ENCODE data around the gene IL10RA. TPM values are rescaled to one million over a fixed set of nuclear protein-coding genes. Genes with fewer than 3 reads are reported as not detected.
A peak's percentile ranks its signal among the peaks of the same experiment; 100 is the strongest.
"Not testable (repeated sequence)": the region's sequence is repeated elsewhere in the genome, so short reads cannot be mapped to it uniquely, and the experiment has no call there.

Gene IL10RA
- polyA plus RNA-seq, 1 donor, result 8.6 TPM

DNA sequence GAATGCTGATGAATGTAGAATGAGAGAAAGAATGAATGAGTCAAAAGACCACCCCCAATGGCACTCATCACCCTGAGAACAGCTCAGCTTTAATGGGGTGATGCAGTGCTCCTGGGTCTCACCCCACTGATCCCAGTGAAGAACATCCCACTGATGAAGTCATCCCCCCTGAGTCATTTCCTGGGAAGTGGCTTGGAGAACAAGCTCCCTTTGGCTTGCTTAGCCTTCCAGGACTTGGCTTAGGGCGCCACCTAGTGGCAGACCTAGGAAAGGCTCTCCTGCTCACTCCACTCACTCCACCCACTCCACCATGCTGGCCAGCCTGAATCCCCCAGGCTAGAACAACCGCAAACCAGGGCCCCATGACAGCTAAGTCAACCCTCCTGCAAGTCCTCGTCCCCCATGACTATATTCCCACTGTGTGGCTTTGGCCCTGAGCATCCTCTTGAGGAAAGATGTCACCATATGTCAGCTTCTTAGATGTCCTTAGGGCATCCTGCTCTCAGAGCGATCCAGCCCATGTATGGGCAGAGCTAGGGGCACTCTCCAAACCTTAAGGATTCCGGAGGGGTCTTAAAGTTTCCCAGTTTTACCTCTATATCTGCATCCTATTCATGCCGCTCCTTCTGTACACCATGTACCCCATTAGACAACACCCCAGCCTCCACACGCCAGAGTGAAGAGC, 39.2 kb upstream of the IL10RA start:
- Histone ChIP-seq H3K27me3 (ENCODE audit: control insufficient read depth, insufficient read depth, low read length) (no peaks in the 10 kb centered on the region), H3K4me3 (ENCODE audit: low read length) (no peak overlapping the region), H3K4me1 (ENCODE audit: control insufficient read depth, insufficient read depth, low read length) (peaks cover 5% of the 10 kb centered on the region), H3K27ac (ENCODE audit: low read length) (no peak overlapping the region), H3K9me3 (ENCODE audit: control insufficient read depth, low read depth, low read length) (no peaks in the 10 kb centered on the region), H3K36me3 (ENCODE audit: control insufficient read depth, insufficient read depth, low read length) (no peaks in the 10 kb centered on the region)
- WGBS (ENCODE audit: insufficient coverage, low lambda C conversion rate), result no CpG with 5 or more reads among the region's 7 CpGs
- peak; percentile 76 to 86 for DNase-seq

DNA sequence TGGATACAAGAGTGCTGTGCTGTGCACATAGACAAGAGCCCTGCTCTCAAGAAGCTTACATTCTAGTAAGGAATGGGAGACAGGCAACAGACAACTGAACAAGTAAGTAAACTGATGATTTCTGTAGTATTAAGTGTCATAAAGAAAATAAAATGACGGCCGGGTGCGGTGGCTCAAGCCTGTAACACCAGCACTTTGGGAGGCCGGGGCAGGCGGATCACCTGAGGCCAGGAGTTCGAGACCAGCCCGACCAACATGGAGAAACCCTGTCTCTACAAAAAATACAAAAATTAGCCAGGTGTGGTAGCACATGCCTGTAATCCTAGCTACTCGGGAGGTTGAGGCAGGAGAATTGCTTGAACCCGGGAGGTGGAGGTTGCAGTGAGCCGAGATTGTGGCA, 38.4 kb upstream of the IL10RA start:
- not testable (repeated sequence) for DNase-seq; H3K27ac ChIP-seq (ENCODE audit: low read length); H3K4me3 ChIP-seq (ENCODE audit: low read length); H3K4me1 ChIP-seq (ENCODE audit: control insufficient read depth, insufficient read depth, low read length); H3K36me3 ChIP-seq (ENCODE audit: control insufficient read depth, insufficient read depth, low read length); H3K9me3 ChIP-seq (ENCODE audit: control insufficient read depth, low read depth, low read length); H3K27me3 ChIP-seq (ENCODE audit: control insufficient read depth, insufficient read depth, low read length)
- no CpG with 5 or more reads among the region's 10 CpGs for WGBS (ENCODE audit: insufficient coverage, low lambda C conversion rate)

DNA sequence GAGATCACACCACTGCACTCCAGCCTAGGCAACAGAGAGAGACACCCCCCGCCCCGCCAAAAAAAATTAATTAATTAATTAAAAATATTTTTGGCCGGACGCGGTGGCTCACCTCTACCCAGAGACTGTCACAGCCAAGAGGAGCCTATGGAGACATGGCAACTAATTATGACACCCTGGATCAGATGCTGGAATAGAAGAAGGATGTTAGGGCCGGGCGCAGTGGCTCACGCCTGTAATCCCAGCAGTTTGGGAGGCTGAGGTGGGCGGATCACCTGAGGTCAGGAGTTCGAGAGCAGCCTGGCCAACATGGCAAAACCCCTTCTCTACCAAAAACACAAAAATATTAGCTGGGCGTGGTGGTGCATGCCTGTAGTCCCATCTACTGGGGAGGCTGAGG, 37.7 kb upstream of the IL10RA start:
- H3K36me3 ChIP-seq (ENCODE audit: control insufficient read depth, insufficient read depth, low read length); DNase-seq; H3K4me1 ChIP-seq (ENCODE audit: control insufficient read depth, insufficient read depth, low read length); H3K4me3 ChIP-seq (ENCODE audit: low read length); H3K27me3 ChIP-seq (ENCODE audit: control insufficient read depth, insufficient read depth, low read length); H3K9me3 ChIP-seq (ENCODE audit: control insufficient read depth, low read depth, low read length); H3K27ac ChIP-seq (ENCODE audit: low read length): not testable (repeated sequence)
- no CpG with 5 or more reads among the region's 11 CpGs for WGBS (ENCODE audit: insufficient coverage, low lambda C conversion rate)

DNA sequence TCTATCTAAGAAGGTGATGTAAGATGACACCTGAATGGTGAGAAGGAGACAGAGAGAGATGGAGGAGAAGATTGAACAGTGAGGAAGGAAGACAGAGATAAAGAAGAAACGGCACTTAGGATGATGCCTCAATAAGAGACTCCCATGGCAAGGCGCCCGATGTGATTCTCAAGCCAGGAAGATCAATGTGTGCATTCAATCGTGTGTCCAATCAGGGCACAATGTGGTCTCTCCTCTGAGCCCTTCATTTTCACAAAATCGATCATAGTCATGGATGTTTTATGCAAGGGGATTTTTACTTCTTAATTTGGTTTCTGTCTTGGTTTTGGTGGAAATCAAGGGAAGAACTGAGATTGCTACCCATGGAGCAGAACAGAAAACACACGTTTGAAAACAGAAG, 37.1 kb upstream of the IL10RA start:
- H3K4me1 ChIP-seq (ENCODE audit: control insufficient read depth, insufficient read depth, low read length), result peaks cover 5% of the 10 kb centered on the region
- WGBS (ENCODE audit: insufficient coverage, low lambda C conversion rate), result 40% methylated on average over 1 of the region's 6 CpGs
- H3K36me3 ChIP-seq (ENCODE audit: control insufficient read depth, insufficient read depth, low read length), result no peaks in the 10 kb centered on the region
- DNase-seq, result no peak
- H3K9me3 ChIP-seq (ENCODE audit: control insufficient read depth, low read depth, low read length), result no peaks in the 10 kb centered on the region
- H3K27ac ChIP-seq (ENCODE audit: low read length), result no peak overlapping the region
- no peak overlapping the region for H3K4me3 ChIP-seq (ENCODE audit: low read length)
- H3K27me3 ChIP-seq (ENCODE audit: control insufficient read depth, insufficient read depth, low read length), result no peaks in the 10 kb centered on the region

DNA sequence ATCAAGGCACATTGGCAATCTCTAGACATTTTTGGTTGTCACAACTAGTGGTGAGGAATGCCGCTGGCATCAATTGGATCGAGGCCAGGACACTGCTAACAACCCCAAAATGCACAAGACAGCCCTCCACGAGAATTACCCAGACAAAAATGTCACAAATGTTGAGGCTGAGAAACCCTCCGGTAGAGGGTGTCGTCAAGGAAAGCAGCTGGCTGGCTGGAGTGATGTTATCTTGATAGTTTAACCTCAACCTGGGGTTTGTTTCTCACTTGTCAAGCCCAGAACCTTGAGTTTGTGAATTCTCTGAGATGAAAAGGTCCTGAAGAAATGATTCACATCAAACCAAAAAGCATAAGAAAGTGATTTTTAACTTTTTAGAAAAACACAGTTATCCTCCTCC, 35.9 kb upstream of the IL10RA start:
- no CpG with 5 or more reads among the region's 5 CpGs for whole genome bisulfite sequencing (ENCODE audit: insufficient coverage, low lambda C conversion rate)
- Histone ChIP-seq H3K4me1 (ENCODE audit: control insufficient read depth, insufficient read depth, low read length) (peaks cover 5% of the 10 kb centered on the region), H3K27me3 (ENCODE audit: control insufficient read depth, insufficient read depth, low read length) (no peaks in the 10 kb centered on the region), H3K27ac (ENCODE audit: low read length) (no peak overlapping the region), H3K9me3 (ENCODE audit: control insufficient read depth, low read depth, low read length) (no peaks in the 10 kb centered on the region), H3K4me3 (ENCODE audit: low read length) (no peak overlapping the region), H3K36me3 (ENCODE audit: control insufficient read depth, insufficient read depth, low read length) (no peaks in the 10 kb centered on the region)
- DNase-seq, result no peak

DNA sequence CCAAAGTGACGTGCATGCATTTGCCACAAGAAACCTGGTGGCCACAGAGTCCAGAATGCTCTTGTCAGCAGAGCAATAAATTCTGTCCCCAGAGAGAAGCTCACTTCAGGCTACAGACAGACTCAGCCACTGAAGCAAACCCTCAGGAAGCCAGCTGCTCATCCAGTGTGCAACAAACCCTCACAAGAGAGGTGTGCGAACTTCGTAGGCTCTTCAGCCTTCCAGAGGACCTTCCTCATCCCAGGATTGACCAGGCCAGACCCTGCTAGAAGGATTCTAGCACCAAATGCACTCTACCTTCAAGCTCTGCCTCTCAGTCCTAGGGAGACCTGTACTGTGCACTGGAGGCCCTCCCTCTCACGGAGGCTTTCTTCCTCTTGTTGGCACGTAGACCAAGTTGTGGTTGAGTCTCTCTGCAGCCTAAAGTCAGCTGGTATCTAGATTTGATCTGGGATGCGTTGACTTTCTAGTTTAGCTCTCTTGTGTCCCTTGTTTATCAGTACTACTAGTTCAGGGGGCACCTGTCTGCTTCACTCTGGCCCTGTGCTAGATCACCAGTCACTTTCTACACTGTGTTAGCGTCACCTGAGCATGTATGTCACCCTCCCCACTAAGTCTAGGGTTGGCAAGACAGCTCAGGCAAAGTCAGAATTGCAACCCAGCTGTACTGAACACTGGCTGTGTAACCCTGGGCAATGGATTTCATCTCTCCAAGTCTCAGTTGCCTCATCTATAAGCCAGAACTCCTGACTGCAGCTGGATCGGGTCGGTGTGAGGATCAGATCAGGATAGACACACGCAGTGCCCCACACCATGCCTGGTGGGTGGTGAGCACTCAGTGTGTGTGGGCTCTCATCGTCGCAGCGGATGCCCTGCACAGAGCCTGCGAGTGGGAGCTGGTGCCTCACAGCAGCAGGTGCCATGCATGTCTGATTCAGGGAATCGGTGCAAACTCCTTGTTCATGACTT, 34.9 kb upstream of the IL10RA start:
- Histone ChIP-seq H3K4me1 (ENCODE audit: control insufficient read depth, insufficient read depth, low read length) (peaks cover 5% of the 10 kb centered on the region), H3K27me3 (ENCODE audit: control insufficient read depth, insufficient read depth, low read length) (no peaks in the 10 kb centered on the region), H3K4me3 (ENCODE audit: low read length) (no peak overlapping the region), H3K36me3 (ENCODE audit: control insufficient read depth, insufficient read depth, low read length) (no peaks in the 10 kb centered on the region), H3K9me3 (ENCODE audit: control insufficient read depth, low read depth, low read length) (no peaks in the 10 kb centered on the region), H3K27ac (ENCODE audit: low read length) (no peak overlapping the region)
- peak in 1 of 2 donors; percentile 53 for DNase-seq
- WGBS (ENCODE audit: insufficient coverage, low lambda C conversion rate), result no CpG with 5 or more reads among the region's 15 CpGs

DNA sequence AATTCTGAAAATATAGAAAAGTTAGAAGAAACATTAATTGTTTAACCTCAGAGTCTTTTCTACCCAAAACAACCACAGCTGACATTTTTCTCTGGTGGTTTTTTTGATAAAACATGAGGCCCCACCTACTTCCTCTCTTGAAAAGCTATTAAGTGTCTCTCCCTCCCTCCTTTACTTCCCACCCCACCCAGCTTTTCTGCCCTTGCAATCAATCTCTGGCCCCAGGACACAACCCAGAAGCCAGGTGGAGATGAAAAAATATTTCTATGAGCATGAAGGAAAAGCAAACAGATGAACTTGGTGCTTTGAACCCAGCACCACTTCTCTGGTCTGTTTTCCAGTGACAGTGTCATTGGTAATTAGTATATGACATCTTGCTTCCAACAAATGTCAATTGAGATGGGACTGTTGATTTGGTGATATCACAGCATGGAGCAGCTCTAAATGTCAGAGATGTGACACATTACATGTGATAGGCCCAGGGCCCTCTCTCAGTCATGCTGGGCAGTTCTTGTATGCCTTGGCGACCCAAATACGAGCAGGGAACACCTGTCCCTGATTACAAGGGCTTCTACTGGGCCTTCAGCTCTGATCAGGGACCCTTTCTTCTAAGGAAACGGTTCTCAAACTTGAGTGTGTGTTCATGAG, 33.0 kb upstream of the IL10RA start:
- Histone ChIP-seq H3K9me3 (ENCODE audit: control insufficient read depth, low read depth, low read length) (no peaks in the 10 kb centered on the region), H3K4me1 (ENCODE audit: control insufficient read depth, insufficient read depth, low read length) (no peaks in the 10 kb centered on the region), H3K27me3 (ENCODE audit: control insufficient read depth, insufficient read depth, low read length) (no peaks in the 10 kb centered on the region), H3K36me3 (ENCODE audit: control insufficient read depth, insufficient read depth, low read length) (no peaks in the 10 kb centered on the region), H3K4me3 (ENCODE audit: low read length) (no peak overlapping the region), H3K27ac (ENCODE audit: low read length) (no peak overlapping the region)
- DNase-seq, result peak in 1 of 2 donors; percentile 51
- no CpG with 5 or more reads among the region's 3 CpGs for WGBS (ENCODE audit: insufficient coverage, low lambda C conversion rate)

DNA sequence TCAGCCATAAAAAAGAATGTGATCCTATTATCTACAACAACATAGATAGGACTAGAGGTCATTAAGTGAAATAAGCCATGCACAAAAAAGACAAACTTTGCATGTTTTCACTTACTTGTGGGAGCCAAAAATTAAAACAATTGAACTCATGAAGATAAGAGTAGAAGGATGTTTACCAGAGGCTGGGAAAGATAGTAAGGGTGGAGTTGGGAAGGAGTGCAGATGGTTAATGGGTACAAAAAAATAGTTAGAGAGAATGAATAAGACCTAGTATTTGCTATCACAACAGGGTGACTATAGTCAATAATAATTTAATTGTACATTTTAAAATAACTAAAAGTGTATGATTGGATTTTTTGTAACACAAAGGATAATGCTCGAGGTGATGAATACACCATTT, 27.2 kb upstream of the IL10RA start:
- Histone ChIP-seq H3K27me3 (ENCODE audit: control insufficient read depth, insufficient read depth, low read length) (no peaks in the 10 kb centered on the region), H3K36me3 (ENCODE audit: control insufficient read depth, insufficient read depth, low read length) (no peaks in the 10 kb centered on the region), H3K9me3 (ENCODE audit: control insufficient read depth, low read depth, low read length) (no peaks in the 10 kb centered on the region), H3K4me3 (ENCODE audit: low read length) (no peak overlapping the region), H3K27ac (ENCODE audit: low read length) (no peak overlapping the region), H3K4me1 (ENCODE audit: control insufficient read depth, insufficient read depth, low read length) (no peaks in the 10 kb centered on the region)
- WGBS (ENCODE audit: insufficient coverage, low lambda C conversion rate), result 100% methylated on average over 1 of the region's 1 CpG
- DNase-seq, result no peak

DNA sequence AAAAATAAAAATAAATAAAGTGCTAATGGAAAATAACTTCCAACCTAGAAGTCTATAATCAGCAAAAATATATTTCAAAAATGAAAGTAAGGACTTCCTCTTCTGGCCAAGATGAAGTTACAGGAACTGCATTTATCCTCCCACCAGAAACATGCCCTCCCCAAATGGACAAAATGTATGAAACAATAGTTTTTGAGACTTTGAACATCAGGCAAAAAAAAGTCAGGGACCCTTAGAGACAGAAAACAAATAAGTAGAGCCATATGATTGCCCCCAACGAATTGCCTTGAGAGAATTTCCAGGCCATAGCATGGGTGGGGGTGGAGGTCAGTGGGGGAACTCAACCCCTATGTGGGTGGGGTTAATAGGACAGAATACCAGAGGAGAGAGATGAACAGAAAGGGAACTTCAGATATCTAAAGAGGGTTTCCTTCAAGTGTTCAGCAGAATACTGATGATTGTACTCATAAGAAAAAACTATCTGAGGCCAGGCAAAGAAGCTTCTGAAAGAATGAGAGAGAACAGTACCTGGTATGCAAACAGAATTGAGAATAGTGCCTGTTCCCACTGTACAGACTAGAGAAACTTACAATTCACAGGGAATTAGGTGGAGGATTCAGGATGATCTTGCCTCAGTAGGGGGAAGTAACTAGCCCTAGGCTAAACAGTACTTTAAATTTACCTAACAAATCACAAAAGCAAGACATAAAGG, 26.6 kb upstream of the IL10RA start:
- H3K36me3 ChIP-seq (ENCODE audit: control insufficient read depth, insufficient read depth, low read length), result no peaks in the 10 kb centered on the region
- WGBS (ENCODE audit: insufficient coverage, low lambda C conversion rate), result no CpG with 5 or more reads among the region's 1 CpG
- no peak overlapping the region for H3K4me3 ChIP-seq (ENCODE audit: low read length)
- no peaks in the 10 kb centered on the region for H3K27me3 ChIP-seq (ENCODE audit: control insufficient read depth, insufficient read depth, low read length)
- DNase-seq, result no peak
- no peaks in the 10 kb centered on the region for H3K4me1 ChIP-seq (ENCODE audit: control insufficient read depth, insufficient read depth, low read length)
- H3K9me3 ChIP-seq (ENCODE audit: control insufficient read depth, low read depth, low read length), result no peaks in the 10 kb centered on the region
- H3K27ac ChIP-seq (ENCODE audit: low read length), result no peak overlapping the region

DNA sequence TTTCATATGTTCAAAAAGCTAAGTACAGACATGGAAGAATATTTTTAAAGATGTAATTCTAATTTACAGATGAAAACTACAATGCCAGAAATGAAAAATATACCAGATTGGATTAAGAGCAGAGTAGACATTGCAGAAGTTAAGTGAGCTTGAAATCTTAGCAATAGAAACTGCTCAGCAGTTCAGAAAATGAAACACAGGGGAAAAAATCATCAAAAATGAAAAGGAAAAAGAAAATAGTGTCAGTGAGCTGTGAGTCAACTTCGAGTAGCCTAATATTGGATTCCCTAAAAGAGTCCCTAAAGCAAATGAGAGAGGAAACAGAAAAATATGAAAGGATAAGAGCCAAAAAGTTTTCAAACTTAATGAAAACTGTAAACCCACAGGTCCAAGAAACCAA, 25.8 kb upstream of the IL10RA start:
- H3K9me3 ChIP-seq (ENCODE audit: control insufficient read depth, low read depth, low read length), result no peaks in the 10 kb centered on the region
- H3K4me1 ChIP-seq (ENCODE audit: control insufficient read depth, insufficient read depth, low read length), result no peaks in the 10 kb centered on the region
- H3K27me3 ChIP-seq (ENCODE audit: control insufficient read depth, insufficient read depth, low read length), result no peaks in the 10 kb centered on the region
- H3K27ac ChIP-seq (ENCODE audit: low read length), result no peak overlapping the region
- H3K4me3 ChIP-seq (ENCODE audit: low read length), result no peak overlapping the region
- no peaks in the 10 kb centered on the region for H3K36me3 ChIP-seq (ENCODE audit: control insufficient read depth, insufficient read depth, low read length)
- 100% methylated on average over 1 of the region's 1 CpG for WGBS (ENCODE audit: insufficient coverage, low lambda C conversion rate)
- DNase-seq, result no peak

Measured in large intestine (tissue), 3 donors.